ENCODE results near the gene TBC1D22B. TPM values are rescaled to one million over a fixed set of nuclear protein-coding genes. Genes with fewer than 3 reads are reported as not detected.

Gene TBC1D22B
- total and polyA plus RNA-seq, 2 of the 13 experiments (the other 11 are each of a cell fraction or from before 2014, with no cell fraction given) = 9.7 to 12.9 TPM

DNA sequence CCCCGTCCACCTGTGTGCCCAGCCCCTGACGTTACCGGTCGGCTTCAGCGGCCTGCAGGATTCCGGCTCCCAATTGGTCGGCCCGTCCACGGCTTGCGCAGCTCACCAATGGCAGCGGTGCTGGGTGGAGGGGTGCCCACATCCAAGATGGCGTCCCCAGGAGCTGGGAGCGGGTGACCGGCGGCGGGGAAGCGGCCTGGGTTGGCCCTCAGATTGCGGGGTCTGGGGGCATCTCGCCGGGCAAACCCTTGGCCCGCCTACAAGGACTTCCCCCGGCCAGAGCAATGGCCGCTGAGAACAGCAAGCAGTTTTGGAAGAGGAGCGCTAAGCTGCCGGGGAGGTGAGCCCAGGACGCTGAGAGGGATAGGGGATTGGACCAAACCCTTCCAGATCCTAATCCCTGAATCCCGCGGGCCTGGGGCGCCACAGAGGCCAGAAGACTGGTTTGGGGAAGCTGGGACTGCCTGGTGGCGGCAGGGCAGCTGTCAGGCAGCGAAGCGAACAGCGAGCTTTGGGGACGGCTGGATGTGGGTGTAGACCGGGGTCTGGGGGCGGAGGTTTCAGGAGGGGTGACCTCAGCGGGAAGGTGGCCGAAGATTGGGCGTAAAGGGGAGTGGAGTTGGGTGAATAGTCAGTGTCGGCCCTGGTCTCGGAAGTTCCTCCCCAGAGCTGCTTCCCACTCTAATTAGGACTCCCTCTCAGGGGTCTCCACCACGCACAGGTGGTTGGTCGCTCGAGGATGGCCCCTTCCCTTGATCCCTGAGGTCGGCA is at the start of gene TBC1D22B, which contains the start of gene TMEM217 (continued):
- TF ChIP-seq, protein P1, sequence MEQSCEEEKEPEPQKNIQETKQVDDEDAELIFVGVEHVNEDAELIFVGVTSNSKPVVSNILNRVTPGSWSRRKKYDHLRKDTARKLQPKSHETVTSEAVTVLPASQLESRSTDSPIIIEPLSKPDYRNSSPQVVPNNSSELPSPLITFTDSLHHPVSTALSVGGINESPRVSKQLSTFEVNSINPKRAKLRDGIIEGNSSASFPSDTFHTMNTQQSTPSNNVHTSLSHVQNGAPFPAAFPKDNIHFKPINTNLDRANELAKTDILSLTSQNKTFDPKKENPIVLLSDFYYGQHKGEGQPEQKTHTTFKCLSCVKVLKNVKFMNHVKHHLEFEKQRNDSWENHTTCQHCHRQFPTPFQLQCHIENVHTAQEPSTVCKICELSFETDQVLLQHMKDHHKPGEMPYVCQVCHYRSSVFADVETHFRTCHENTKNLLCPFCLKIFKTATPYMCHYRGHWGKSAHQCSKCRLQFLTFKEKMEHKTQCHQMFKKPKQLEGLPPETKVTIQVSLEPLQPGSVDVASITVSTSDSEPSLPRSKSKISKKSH (CRISPR knock-in tag; IDR thresholded peaks at IDR 0.05; ENCODE audit: borderline replicate concordance) = peak; percentile 82; the same call in 1 of the 2 replicates
- TF ChIP-seq TBX3 (IDR thresholded peaks at IDR 0.05; ENCODE audit: borderline replicate concordance) (no peak), ZNF879 (CRISPR knock-in tag; IDR thresholded peaks at IDR 0.05) (0 out of 2 replicates have a peak, but pooled peaks have one; percentile 17), ZNF354B (CRISPR knock-in tag; IDR thresholded peaks at IDR 0.05) (no peak), ZIK1 (CRISPR knock-in tag; IDR thresholded peaks at IDR 0.05; ENCODE audit: borderline replicate concordance, low read depth) (peak; percentile 44; the same call in 1 of the 2 replicates), ZBTB4 (CRISPR knock-in tag; IDR thresholded peaks at IDR 0.05; ENCODE audit: borderline replicate concordance) (peak; percentile 90), ZSCAN9 (CRISPR knock-in tag; IDR thresholded peaks at IDR 0.05; ENCODE audit: borderline replicate concordance) (peak; percentile 50; the same call in 1 of the 2 replicates), GATAD2A (CRISPR knock-in tag; IDR thresholded peaks at IDR 0.05) (no peak; the same call in 1 of the 2 replicates), ATM (IDR thresholded peaks at IDR 0.05; ENCODE audit: borderline replicate concordance) (no peak), TERF1 (CRISPR knock-in tag; IDR thresholded peaks at IDR 0.05) (no peak), HOXA3 (CRISPR knock-in tag; IDR thresholded peaks at IDR 0.05) (peak; percentile 97), ISL2 (CRISPR knock-in tag; IDR thresholded peaks at IDR 0.05) (no peak), ARID2 (CRISPR knock-in tag; IDR thresholded peaks at IDR 0.05; ENCODE audit: borderline replicate concordance) (peak; percentile 90; the same call in 1 of the 2 replicates), GZF1 (CRISPR knock-in tag; IDR thresholded peaks at IDR 0.05) (peak; percentile 86; the same call in 1 of the 2 replicates), SRF (IDR thresholded peaks at IDR 0.05; ENCODE audit: low read depth, low read length) (no peak), SMYD3 (CRISPR knock-in tag; IDR thresholded peaks at IDR 0.05) (peak; percentile 93; the same call in 1 of the 2 replicates), NCOA2 (CRISPR knock-in tag; IDR thresholded peaks at IDR 0.05) (no peak), ZNF598 (CRISPR knock-in tag; IDR thresholded peaks at IDR 0.05; ENCODE audit: borderline replicate concordance) (peak; percentile 94), DRAP1 (CRISPR knock-in tag; IDR thresholded peaks at IDR 0.05) (peak; percentile 86; the same call in 1 of the 2 replicates)

All from HepG2 (cell line).